HEK293T (cell line): ENCODE measurements around the gene MYH6.

Experiments used
- ARNT ChIP-seq: fragments of 450-650 bp; IDR thresholded peaks from 2 replicates; pipeline ENCODE4 v1.6.1; 2017; ENCODE audit warnings: mild to moderate bottlenecking
- ELF4 ChIP-seq: fragments of 450-650 bp; IDR thresholded peaks from 2 replicates; pipeline ENCODE4 v1.6.1; 2017; ENCODE audit warnings: antibody characterized with exemption
- FOXA1 ChIP-seq: fragments of 450-650 bp; IDR thresholded peaks from 2 replicates; pipeline ENCODE4 v1.6.1; 2016; ENCODE audit warnings: mild to moderate bottlenecking
- FOXK2 ChIP-seq: fragments of 450-650 bp; IDR thresholded peaks from 2 replicates; pipeline ENCODE4 v1.6.1; 2016; ENCODE audit warnings: mild to moderate bottlenecking
- FOXM1 ChIP-seq: fragments of 450-650 bp; IDR thresholded peaks from 2 replicates; pipeline ENCODE4 v1.6.1; 2017; ENCODE audit warnings: mild to moderate bottlenecking, borderline replicate concordance
- HDGF ChIP-seq: fragments of 450-650 bp; IDR thresholded peaks from 2 replicates; pipeline ENCODE4 v1.6.1; 2017; ENCODE audit warnings: antibody characterized with exemption, borderline replicate concordance
- LEF1 ChIP-seq: fragments of 450-650 bp; IDR thresholded peaks from 2 replicates; pipeline ENCODE4 v1.6.1; 2017; ENCODE audit warnings: mild to moderate bottlenecking, borderline replicate concordance
- NFRKB ChIP-seq: fragments of 450-650 bp; IDR thresholded peaks from 2 replicates; pipeline ENCODE4 v1.6.1; 2016; ENCODE audit warnings: mild to moderate bottlenecking, moderate library complexity
- SP1 ChIP-seq: fragments of 450-650 bp; IDR thresholded peaks from 2 replicates; pipeline ENCODE4 v1.6.1; 2017
- SUZ12 ChIP-seq: fragments of 450-650 bp; IDR thresholded peaks from 2 replicates; pipeline ENCODE4 v1.6.1; 2016; ENCODE audit warnings: mild to moderate bottlenecking
- TF ChIP-seq, protein P1 (sequence below): fragments of 450-650 bp; IDR thresholded peaks from 2 replicates; pipeline ENCODE4 v1.6.1; 2016

DNA sequence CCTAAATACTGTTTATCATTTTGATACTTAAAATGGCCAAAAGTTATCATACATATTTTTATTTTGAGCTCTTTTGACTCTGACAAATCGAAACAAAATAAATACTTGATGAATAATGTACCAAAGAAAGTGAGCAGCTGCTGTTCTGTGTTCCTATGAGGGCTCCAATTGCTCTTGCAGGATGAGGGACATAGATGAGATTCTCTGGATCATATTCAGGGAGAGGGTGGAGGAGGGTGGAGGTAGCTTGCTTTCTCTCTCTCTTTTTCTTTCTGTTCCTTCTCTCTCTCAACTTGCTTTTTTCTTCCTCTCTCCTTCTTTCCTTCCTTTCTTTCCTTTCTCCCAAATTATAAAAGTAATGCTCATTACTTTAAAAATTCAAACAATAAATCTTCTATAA is 36.2 kb upstream of the MYH6 start:
- TF ChIP-seq LEF1, result no peak
- no peak for TF ChIP-seq SUZ12
- TF ChIP-seq FOXM1, result no peak
- TF ChIP-seq SP1, result no peak
- TF ChIP-seq, protein P1, sequence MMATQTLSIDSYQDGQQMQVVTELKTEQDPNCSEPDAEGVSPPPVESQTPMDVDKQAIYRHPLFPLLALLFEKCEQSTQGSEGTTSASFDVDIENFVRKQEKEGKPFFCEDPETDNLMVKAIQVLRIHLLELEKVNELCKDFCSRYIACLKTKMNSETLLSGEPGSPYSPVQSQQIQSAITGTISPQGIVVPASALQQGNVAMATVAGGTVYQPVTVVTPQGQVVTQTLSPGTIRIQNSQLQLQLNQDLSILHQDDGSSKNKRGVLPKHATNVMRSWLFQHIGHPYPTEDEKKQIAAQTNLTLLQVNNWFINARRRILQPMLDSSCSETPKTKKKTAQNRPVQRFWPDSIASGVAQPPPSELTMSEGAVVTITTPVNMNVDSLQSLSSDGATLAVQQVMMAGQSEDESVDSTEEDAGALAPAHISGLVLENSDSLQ, result no peak
- TF ChIP-seq NFRKB, result no peak
- TF ChIP-seq HDGF, result no peak
- TF ChIP-seq ELF4, result no peak
- TF ChIP-seq ARNT, result no peak
- TF ChIP-seq FOXK2, result no peak
- no peak for TF ChIP-seq FOXA1
